Caki2 (cell line): ENCODE data around the gene NKIRAS2. TPM values are rescaled to one million over a fixed set of nuclear protein-coding genes. Genes with fewer than 3 reads are reported as not detected.
A peak's percentile ranks its signal among the peaks of the same experiment; 100 is the strongest.

Experiments used
- DNase-seq: peaks from one replicate; pipeline ENCODE4 v3.0.0-alpha.2; 2015; ENCODE audit warnings: low read depth
- in situ Hi-C: cut with HindIII; loops from 2 replicates; pipeline ENCODE4 v1.10.0; 2016; ENCODE audit warnings: low sequenced_read_pairs, low pct_unique_long_range_greater_than_20kb, mixed read lengths
- total RNA-seq: library from RNA; depleted of rRNA; stranded (reverse); fragments of >200 nt; shearing (Covaris generic); gene quantifications from 2 replicates; pipeline ENCODE4 v1.2.3, GENCODE V29; 2014; ENCODE audit warnings: low replicate concordance

The NKIRAS2 gene
- total RNA-seq, 1 experiment from 2014 or later: 77.5 TPM

GRCh38 chr17:42042598-42043319 lies 22.9 kb downstream of the NKIRAS2 start:
- no peak for DNase-seq
- in situ Hi-C loops: no loop called here

GRCh38 chr17:42045719-42046118 lies 25.8 kb downstream of the NKIRAS2 start:
- no peak for DNase-seq
- in situ Hi-C loops: no loop called here

DNA sequence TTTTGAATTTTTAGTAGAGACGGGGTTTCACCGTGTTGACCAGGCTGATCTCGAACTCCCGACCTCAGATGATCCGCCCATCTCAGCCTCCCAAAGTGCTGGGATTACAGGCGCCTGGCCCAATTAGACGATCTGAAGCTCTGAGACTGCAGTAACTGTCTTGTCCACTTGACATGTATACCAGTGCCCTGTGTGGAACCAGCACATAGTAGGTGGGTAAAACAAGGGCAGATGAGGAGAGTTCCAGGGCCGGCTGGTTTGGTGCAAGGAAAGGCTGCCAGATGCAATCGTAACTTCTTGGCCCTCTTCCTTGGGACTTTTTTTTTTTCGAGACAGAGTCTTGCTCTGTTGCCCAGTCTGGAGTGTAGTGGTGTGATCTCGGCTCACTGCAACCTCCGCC lies 27.5 kb downstream of the NKIRAS2 start:
- in situ Hi-C loops: no loop called here
- no peak for DNase-seq

- DNase-seq: no peak
- in situ Hi-C loops: no loop called here
These were observed 30.0 kb downstream of the NKIRAS2 start for GRCh38 chr17:42049834-42050392.

- peak; percentile 26 for DNase-seq
- in situ Hi-C loops: no loop called here
These were observed 30.6 kb downstream of the NKIRAS2 start, which contains the start of gene C17orf113 for GRCh38 chr17:42050393-42051012. Gene C17orf113 (minus strand): TSS chr17:42050601. CDS start chr17:42043376, 7,225 bp downstream.

DNA sequence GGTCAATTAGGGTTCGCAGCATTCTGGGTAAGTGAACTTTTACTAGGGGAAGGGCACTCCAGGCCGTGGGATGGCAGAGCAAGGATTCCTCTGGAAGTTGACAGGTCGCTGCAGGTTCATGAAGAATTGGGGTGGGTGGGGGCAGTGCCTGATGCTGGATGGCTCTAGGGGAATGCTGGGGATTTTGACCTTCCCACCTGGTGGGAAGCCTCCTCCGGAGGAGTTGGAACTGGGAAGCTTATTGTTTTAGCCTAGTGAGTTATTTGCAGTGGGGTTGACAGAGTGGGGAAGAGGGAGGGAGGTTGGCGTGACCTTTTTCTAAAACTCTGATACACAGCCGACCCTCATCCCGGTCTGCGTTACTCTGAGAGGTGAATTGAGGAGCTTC lies 31.1 kb downstream of the NKIRAS2 start:
- in situ Hi-C loops: no loop called here
- DNase-seq: no peak

GRCh38 chr17:42051645-42052044 lies 31.8 kb downstream of the NKIRAS2 start:
- no peak for DNase-seq
- in situ Hi-C loops: no loop called here

- DNase-seq: no peak
- in situ Hi-C loops: no loop called here
These were observed 32.5 kb downstream of the NKIRAS2 start for GRCh38 chr17:42052346-42052877.

- in situ Hi-C loops: no loop called here
These were observed 34.0 kb downstream of the NKIRAS2 start for GRCh38 chr17:42053731-42054500.

GRCh38 chr17:42055027-42055426 lies 35.1 kb downstream of the NKIRAS2 start:
- in situ Hi-C loops: no loop called here
- DNase-seq: no peak

More at GRCh38 chr17:42053731-42054500, 34.0 kb downstream of the NKIRAS2 start:
- no peak for DNase-seq

GRCh38 chr17:42055496-42055895 lies 35.6 kb downstream of the NKIRAS2 start:
- in situ Hi-C loops: no loop called here
- DNase-seq: no peak

DNA sequence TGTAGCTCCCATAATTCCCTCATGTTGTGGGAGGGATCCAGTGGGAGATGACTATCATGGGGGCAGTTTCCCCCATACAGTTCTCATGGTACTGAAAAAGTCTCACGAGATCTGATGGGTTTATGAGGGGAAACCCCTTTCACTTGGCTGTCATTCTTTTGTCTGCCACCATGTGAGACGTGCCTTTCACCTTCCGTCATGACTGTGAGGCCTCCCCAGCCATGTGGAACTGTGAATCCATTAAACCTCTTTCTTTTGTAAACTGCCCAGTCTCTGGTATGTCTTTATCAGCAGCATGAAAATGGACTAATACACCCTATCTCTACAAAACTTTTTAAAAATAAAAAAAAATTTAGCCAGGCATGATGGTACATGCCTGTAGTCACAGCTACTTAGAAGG lies 36.7 kb downstream of the NKIRAS2 start:
- no peak for DNase-seq
- in situ Hi-C loops: no loop called here

DNA sequence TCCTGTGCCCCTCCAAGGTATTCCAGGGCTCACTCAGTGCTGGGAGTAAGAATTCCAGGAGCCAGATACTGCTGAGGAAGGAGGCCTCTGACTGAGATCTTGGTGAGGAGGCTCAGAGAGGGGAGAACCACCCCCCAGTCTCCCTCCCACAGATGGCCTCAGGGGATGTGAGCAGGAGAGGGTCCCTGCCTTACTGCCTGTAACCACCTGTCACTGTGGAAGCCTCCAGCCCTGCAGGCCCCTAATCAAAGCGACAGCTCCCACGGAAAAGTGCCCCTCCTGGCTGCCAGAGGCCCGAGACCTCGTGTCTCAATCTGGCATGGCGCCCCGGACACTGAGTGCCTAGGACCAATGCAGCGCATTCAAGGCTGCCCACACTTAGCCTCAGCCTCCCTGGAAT lies 38.2 kb downstream of the NKIRAS2 start:
- DNase-seq: no peak
- in situ Hi-C loops: no loop called here

GRCh38 chr17:42059815-42060214 lies 39.9 kb downstream of the NKIRAS2 start:
- DNase-seq: no peak
- in situ Hi-C loops: no loop called here

DNA sequence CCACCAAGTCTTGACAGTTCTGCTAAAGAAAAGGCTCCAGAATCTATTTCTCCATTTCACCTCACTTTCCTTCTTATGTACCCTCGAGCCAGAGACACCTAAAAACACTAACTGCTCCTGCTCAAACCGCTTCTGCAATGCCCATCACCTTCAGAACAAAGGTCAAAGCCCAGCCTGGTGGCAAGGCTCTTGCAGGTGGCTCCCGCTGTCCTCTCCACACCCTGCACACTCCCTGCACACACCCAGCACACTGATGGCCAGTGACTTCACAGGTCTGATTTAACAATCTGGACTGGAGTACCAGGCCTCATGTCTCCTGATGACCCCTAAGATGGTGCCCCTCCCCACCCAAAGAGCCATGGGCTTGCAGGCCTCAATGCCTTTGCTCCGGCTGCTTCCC lies 40.3 kb downstream of the NKIRAS2 start:
- in situ Hi-C loops: no loop called here
- DNase-seq: no peak

DNA sequence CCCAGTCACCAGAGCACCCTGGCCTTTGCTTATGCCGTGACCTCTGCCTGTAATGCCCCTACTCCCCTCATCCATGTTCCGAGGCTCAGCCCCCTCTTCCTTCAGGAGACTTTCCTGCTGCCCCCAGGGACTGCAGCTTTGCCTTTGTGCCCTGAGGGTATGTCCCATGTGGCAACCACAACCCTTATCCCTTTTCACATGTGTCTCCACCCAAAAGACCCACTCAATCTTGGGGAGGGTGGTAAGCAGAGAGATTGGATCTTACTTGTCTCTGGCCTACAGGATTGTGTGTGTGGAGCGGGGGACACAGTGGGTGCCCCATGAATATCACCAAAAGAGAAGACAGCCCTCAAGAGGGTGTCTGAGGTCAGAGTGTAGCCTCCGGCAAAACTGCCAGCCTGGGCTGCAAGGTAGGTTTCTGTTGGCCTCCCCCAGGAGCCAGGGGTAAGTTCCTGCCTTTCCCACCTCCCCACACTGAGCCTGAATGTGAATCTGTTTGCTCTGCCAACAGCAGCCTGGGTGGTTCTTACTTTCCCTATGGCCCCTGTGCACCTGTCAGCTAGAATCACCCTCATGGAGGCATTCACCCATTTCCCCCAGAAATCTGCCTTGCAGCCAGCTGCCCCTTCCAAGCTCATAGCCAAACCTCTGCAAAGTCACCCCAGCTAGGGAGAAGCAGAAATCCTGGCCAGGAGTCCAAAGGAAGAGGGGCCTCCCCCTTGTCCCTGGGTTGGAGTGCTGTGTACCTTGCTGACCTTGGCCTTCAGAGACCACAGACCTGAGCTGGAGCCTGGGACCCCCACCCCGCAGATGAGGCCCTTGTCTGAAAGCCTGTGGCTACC lies 42.0 kb downstream of the NKIRAS2 start:
- in situ Hi-C loops: no loop called here
- DNase-seq: no peak

DNA sequence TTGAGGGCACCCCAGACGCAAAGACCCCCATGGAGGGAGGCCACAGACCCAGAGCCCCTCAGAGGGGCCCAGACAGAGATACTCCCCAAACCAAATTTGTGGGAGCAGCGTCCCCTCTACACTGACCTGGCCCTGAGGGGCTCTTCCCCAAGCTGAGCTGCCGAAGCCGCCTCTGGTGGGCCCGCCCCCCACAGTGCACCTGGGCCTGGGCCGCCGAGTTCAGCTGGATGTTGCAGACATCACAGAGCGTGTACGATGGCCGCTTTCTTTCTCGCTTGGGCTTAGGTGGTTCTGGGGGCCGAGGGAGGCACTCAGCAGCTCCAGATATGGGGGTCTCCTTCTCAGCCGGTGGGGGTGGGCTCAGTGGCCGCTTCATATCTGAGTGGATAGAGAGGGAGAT lies 42.8 kb downstream of the NKIRAS2 start:
- in situ Hi-C loops: no loop called here
- no peak for DNase-seq

- no peak for DNase-seq
- in situ Hi-C loops: no loop called here
These were observed 45.3 kb downstream of the NKIRAS2 start for GRCh38 chr17:42065201-42065600.
